ENCODE results near the gene CDH4.
"Not testable (repeated sequence)": the region's sequence is repeated elsewhere in the genome, so short reads cannot be mapped to it uniquely, and the experiment has no call there.

DNA sequence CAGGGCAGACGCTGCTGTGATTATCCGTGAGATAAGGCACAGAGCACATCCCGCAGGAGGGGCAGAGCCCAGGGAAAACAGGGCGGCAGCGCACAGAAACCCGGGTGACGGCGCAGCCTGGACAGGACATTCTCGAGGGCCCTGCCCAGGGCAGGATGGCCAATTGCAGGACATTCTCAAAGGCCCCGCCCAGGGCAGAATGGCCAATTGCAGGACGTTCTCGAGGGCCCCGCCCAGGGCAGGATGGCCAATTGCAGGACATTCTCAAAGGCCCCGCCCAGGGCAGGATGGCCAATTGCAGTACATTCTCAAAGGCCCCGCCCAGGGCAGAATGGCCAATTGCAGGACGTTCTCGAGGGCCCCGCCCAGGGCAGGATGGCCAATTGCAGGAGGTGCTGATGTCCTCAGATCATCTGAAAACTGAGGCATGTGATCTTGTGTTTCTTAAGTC, 173.5 kb downstream of the CDH4 start:
- not testable (repeated sequence) for TF ChIP-seq CTCF (IDR thresholded peaks at IDR 0.05); ZFX (IDR thresholded peaks at IDR 0.05; ENCODE audit: borderline replicate concordance)
